GM12892 (cell line): Measurements from ENCODE around the gene MYO10.

Experiments used
- POLR2A ChIP-seq: IDR thresholded peaks from 2 replicates; pipeline ENCODE4 v1.6.1; 2011; ENCODE audit warnings: low read depth, low read length, control low read depth
- POLR2AphosphoS5 ChIP-seq: IDR thresholded peaks from 2 replicates; pipeline ENCODE4 v1.6.1; 2011; ENCODE audit warnings: low read depth, low read length, control low read depth
- TAF1 ChIP-seq: IDR thresholded peaks from 2 replicates; pipeline ENCODE4 v1.6.1; 2011; ENCODE audit warnings: low read depth, mild to moderate bottlenecking, control low read depth, low read length, borderline replicate concordance

GRCh38 chr5:16803831-16804230 lies 132.3 kb downstream of the MYO10 start:
- TF ChIP-seq POLR2A: no peak
- no peak for TF ChIP-seq POLR2AphosphoS5
- no peak for TF ChIP-seq TAF1
